ENCODE measurements around the gene CBLC. TPM values are rescaled to one million over a fixed set of nuclear protein-coding genes. Genes with fewer than 3 reads are reported as not detected.

CBLC gene
- polyA plus RNA-seq, 1 of the 3 experiments (the other 2 are of a cell fraction) = not detected

DNA sequence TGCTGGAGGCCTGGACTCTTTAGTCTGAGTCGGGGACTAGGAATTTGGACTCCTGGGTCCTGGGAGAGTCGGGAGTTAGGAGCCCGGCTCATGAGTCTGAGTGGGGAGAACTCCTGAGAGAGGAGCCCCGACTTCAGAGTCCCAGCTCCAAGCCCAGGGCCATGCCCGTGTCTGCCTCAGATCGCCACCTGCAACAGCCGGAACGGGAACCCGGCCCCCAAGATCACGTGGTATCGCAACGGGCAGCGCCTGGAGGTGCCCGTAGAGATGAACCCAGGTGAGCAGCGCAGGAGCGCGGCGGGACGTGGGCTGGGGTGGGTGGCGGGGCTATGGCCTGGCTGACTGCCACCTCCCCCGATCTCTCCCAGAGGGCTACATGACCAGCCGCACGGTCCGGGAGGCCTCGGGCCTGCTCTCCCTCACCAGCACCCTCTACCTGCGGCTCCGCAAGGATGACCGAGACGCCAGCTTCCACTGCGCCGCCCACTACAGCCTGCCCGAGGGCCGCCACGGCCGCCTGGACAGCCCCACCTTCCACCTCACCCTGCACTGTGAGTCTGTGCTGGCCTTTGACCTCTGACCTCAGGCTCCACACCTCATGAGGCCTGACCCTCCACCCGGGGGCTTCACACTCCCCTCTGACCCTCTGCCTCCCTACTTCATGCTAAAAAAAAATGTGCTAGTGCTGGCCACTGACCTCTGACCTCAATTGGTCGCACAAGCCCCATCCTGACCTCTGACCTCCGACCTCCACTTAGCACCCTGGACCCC, 35.6 kb downstream of the CBLC start:
- POLR2A ChIA-PET = no interaction called here
- H3K9me3 ChIP-seq = no peaks in the 10 kb centered on the region
- WGBS (ENCODE audit: low lambda C conversion rate) = 81% methylated on average over 24 of the region's 38 CpGs
- H3K79me2 ChIP-seq (ENCODE audit: insufficient read depth) = no peaks in the 10 kb centered on the region
- H2AFZ ChIP-seq (ENCODE audit: low read depth) = no peak overlapping the region
- no peaks in the 10 kb centered on the region for H3K9me2 ChIP-seq
- no peak overlapping the region for H3K9ac ChIP-seq
- CTCF ChIA-PET = no interaction called here
- H3K4me1 ChIP-seq (ENCODE audit: control insufficient read depth in 1 of 2, insufficient read depth in 2 of 2, low read depth in 1 of 2, low read length in 1 of 2) = peaks cover 5 to 11% of the 10 kb centered on the region in 2 experiments; a peak in 2 of 4 replicates
- DNase-seq = no peak
- H3K36me3 ChIP-seq (replicated peaks in 1 of 2; ENCODE audit: control insufficient read depth in 1 of 2, insufficient read depth in 2 of 2, low read length in 1 of 2) = no peaks in the 10 kb centered on the region
- H3K27ac ChIP-seq (ENCODE audit: low read depth in 2 of 2, low read length in 1 of 2) = no peak overlapping the region
- no peak overlapping the region for H3K4me3 ChIP-seq (ENCODE audit: low read depth in 2 of 2, low read length in 1 of 2)
- H4K20me1 ChIP-seq (ENCODE audit: insufficient read depth) = no peaks in the 10 kb centered on the region
- H3F3A ChIP-seq (replicated peaks; ENCODE audit: insufficient read depth) = no peaks in the 10 kb centered on the region
- H3K4me2 ChIP-seq = no peak overlapping the region
- TF ChIP-seq CHD2 (IDR thresholded peaks at IDR 0.05; ENCODE audit: low read length, partially characterized antibody) = no peak
- TF ChIP-seq, protein P1, sequence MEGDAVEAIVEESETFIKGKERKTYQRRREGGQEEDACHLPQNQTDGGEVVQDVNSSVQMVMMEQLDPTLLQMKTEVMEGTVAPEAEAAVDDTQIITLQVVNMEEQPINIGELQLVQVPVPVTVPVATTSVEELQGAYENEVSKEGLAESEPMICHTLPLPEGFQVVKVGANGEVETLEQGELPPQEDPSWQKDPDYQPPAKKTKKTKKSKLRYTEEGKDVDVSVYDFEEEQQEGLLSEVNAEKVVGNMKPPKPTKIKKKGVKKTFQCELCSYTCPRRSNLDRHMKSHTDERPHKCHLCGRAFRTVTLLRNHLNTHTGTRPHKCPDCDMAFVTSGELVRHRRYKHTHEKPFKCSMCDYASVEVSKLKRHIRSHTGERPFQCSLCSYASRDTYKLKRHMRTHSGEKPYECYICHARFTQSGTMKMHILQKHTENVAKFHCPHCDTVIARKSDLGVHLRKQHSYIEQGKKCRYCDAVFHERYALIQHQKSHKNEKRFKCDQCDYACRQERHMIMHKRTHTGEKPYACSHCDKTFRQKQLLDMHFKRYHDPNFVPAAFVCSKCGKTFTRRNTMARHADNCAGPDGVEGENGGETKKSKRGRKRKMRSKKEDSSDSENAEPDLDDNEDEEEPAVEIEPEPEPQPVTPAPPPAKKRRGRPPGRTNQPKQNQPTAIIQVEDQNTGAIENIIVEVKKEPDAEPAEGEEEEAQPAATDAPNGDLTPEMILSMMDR (IDR thresholded peaks at IDR 0.05) = peak; percentile 7; the same call in 1 of the 2 replicates
- H3K27me3 ChIP-seq (ENCODE audit: insufficient read depth) = no peaks in the 10 kb centered on the region

DNA sequence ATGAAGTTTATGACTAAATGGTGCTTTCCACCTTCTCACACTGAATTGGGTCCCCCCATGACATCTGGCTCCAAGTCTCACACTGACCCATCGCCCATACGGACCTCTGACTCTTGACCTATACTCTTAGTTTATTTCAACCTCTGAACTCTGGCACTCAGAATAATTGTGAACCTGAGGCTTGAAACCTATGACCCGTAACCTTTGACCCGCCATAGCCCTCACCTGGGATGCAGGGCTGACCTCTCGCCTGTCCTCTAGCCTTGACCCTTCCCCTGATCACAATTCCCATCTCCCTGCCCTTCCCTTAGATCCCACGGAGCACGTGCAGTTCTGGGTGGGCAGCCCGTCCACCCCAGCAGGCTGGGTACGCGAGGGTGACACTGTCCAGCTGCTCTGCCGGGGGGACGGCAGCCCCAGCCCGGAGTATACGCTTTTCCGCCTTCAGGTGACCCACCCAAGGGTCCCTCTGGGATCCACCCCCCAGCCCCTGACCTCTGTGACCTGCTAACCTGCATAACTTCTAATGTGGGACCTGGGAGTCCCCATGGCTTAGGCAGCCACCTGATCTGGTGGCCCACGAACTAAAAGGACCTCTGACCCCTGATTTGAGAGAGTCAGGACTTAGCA, 36.3 kb downstream of the CBLC start:
- 73% methylated on average over 9 of the region's 16 CpGs for WGBS (ENCODE audit: low lambda C conversion rate)
- Histone ChIP-seq H3K27ac (ENCODE audit: low read depth in 2 of 2, low read length in 1 of 2) (no peak overlapping the region), H3K9me2 (no peaks in the 10 kb centered on the region), H3K9ac (no peak overlapping the region), H3K4me2 (no peak overlapping the region), H3K27me3 (ENCODE audit: insufficient read depth) (no peaks in the 10 kb centered on the region; the same call in 1 of the 2 replicates), H3F3A (replicated peaks; ENCODE audit: insufficient read depth) (no peaks in the 10 kb centered on the region), H3K79me2 (ENCODE audit: insufficient read depth) (no peaks in the 10 kb centered on the region), H3K36me3 (replicated peaks in 1 of 2; ENCODE audit: control insufficient read depth in 1 of 2, insufficient read depth in 2 of 2, low read length in 1 of 2) (no peaks in the 10 kb centered on the region), H4K20me1 (ENCODE audit: insufficient read depth) (no peaks in the 10 kb centered on the region), H2AFZ (ENCODE audit: low read depth) (no peak overlapping the region), H3K4me1 (ENCODE audit: control insufficient read depth in 1 of 2, insufficient read depth in 2 of 2, low read depth in 1 of 2, low read length in 1 of 2) (peaks cover 0 to 6% of the 10 kb centered on the region in 2 experiments; a peak in 1 of 4 replicates), H3K9me3 (no peaks in the 10 kb centered on the region), H3K4me3 (ENCODE audit: low read depth in 2 of 2, low read length in 1 of 2) (no peak overlapping the region)
- DNase-seq = no peak
- TF ChIP-seq, protein P2, sequence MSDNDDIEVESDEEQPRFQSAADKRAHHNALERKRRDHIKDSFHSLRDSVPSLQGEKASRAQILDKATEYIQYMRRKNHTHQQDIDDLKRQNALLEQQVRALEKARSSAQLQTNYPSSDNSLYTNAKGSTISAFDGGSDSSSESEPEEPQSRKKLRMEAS (IDR thresholded peaks at IDR 0.05; ENCODE audit: low read depth) = no peak
- TF ChIP-seq GATA2 (CRISPR knock-in tag; IDR thresholded peaks at IDR 0.05) = no peak
- POLR2A ChIA-PET = no interaction called here
- CTCF ChIA-PET = no interaction called here

- ChIA-PET POLR2A (no interaction called here), CTCF (no interaction called here)
- no peaks in the 10 kb centered on the region for H4K20me1 ChIP-seq (ENCODE audit: insufficient read depth)
- peaks cover 0 to under 1% of the 10 kb centered on the region in 2 experiments; a peak in 1 of 4 replicates for H3K4me1 ChIP-seq (ENCODE audit: control insufficient read depth in 1 of 2, insufficient read depth in 2 of 2, low read depth in 1 of 2, low read length in 1 of 2)
- H3K36me3 ChIP-seq (replicated peaks in 1 of 2; ENCODE audit: control insufficient read depth in 1 of 2, insufficient read depth in 2 of 2, low read length in 1 of 2) = no peaks in the 10 kb centered on the region
- no peaks in the 10 kb centered on the region for H3F3A ChIP-seq (replicated peaks; ENCODE audit: insufficient read depth)
- H2AFZ ChIP-seq (ENCODE audit: low read depth) = no peak overlapping the region
- TF ChIP-seq MEF2A (IDR thresholded peaks at IDR 0.05; ENCODE audit: borderline replicate concordance, low read depth) (no peak), USF2 (IDR thresholded peaks at IDR 0.05; ENCODE audit: borderline replicate concordance, low read depth, low read length) (no peak), EZH2phosphoT487 (IDR thresholded peaks at IDR 0.05; ENCODE audit: borderline replicate concordance, low read depth) (no peak), EP300 (IDR thresholded peaks at IDR 0.05; ENCODE audit: borderline replicate concordance in 1 of 2, low read depth in 1 of 2, low read length in 1 of 2) (no peak), FOSL2 (IDR thresholded peaks at IDR 0.05; ENCODE audit: borderline replicate concordance, low read depth) (no peak), TCF12 (IDR thresholded peaks at IDR 0.05) (no peak)
- TF ChIP-seq, protein P2 (IDR thresholded peaks at IDR 0.05; ENCODE audit: low read depth) = no peak
- no peak for DNase-seq
- H3K4me3 ChIP-seq (ENCODE audit: low read depth in 2 of 2, low read length in 1 of 2) = no peak overlapping the region
- no peak overlapping the region for H3K9ac ChIP-seq
- H3K79me2 ChIP-seq (ENCODE audit: insufficient read depth) = no peaks in the 10 kb centered on the region
- no peaks in the 10 kb centered on the region; the same call in 1 of the 2 replicates for H3K27me3 ChIP-seq (ENCODE audit: insufficient read depth)
- no peak overlapping the region for H3K4me2 ChIP-seq
- 64% methylated on average over 5 of the region's 17 CpGs for WGBS (ENCODE audit: low lambda C conversion rate)
- no peaks in the 10 kb centered on the region for H3K9me3 ChIP-seq
- no peak overlapping the region for H3K27ac ChIP-seq (ENCODE audit: low read depth in 2 of 2, low read length in 1 of 2)
- H3K9me2 ChIP-seq = no peaks in the 10 kb centered on the region
Observed at GRCh38 chr19:44814517-44814916, 36.8 kb downstream of the CBLC start.

All from SK-N-SH (cell line).